DND-41 (cell line): ENCODE results near the gene PACSIN1.

Experiments
- CTCF ChIP-seq: IDR thresholded peaks from 2 replicates; pipeline ENCODE4 v1.5.1; 2012; ENCODE audit warnings: borderline replicate concordance, low read length, moderate library complexity, mild to moderate bottlenecking; ENCODE audit not compliant: poor library complexity, severe bottlenecking; ENCODE audit errors: extremely low read depth
- EZH2 ChIP-seq: IDR thresholded peaks from 3 replicates; pipeline ENCODE4 v1.6.1; 2012; ENCODE audit warnings: borderline replicate concordance, low read depth, mild to moderate bottlenecking, moderate library complexity, low read length, inconsistent platforms; ENCODE audit not compliant: severe bottlenecking

GRCh38 chr6:34536959-34537848, 71.3 kb downstream of the PACSIN1 start:
- TF ChIP-seq CTCF = no peak
- no peak for TF ChIP-seq EZH2
